Ecto neural progenitor cell (in vitro differentiated cells): ENCODE data around the gene ANAPC2.

Experiments
- DNase-seq: peaks from one replicate; pipeline ENCODE4 v3.0.0-alpha.2; 2018; ENCODE audit warnings: low spot score

Gene ANAPC2

DNA sequence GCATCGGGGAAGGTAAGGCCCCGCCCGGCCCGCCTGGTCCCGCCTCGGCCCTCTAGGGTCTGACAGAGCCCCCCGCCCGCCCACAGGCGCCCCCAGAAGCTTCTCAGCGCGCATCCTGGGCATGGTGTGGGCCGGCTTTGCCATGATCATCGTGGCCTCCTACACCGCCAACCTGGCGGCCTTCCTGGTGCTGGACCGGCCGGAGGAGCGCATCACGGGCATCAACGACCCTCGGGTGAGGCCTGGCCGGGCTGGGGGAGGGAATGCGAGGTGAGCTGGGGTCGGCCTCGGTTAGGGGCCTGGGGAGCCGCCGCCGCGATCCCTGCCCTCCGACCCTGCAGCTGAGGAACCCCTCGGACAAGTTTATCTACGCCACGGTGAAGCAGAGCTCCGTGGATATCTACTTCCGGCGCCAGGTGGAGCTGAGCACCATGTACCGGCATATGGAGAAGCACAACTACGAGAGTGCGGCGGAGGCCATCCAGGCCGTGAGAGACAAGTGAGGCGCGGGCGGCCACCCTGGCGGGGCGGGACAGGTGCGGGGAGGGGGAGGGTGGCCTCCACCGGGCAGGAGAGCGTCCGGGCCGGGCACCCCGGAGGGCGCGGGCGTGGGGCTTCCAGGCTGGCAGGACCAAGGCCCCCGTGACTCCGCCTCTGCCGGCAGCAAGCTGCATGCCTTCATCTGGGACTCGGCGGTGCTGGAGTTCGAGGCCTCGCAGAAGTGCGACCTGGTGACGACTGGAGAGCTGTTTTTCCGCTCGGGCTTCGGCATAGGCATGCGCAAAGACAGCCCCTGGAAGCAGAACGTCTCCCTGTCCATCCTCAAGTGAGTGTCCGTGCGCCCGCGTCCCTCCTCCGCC lies 25.6 kb downstream of the ANAPC2 start:
- no peak for DNase-seq

DNA sequence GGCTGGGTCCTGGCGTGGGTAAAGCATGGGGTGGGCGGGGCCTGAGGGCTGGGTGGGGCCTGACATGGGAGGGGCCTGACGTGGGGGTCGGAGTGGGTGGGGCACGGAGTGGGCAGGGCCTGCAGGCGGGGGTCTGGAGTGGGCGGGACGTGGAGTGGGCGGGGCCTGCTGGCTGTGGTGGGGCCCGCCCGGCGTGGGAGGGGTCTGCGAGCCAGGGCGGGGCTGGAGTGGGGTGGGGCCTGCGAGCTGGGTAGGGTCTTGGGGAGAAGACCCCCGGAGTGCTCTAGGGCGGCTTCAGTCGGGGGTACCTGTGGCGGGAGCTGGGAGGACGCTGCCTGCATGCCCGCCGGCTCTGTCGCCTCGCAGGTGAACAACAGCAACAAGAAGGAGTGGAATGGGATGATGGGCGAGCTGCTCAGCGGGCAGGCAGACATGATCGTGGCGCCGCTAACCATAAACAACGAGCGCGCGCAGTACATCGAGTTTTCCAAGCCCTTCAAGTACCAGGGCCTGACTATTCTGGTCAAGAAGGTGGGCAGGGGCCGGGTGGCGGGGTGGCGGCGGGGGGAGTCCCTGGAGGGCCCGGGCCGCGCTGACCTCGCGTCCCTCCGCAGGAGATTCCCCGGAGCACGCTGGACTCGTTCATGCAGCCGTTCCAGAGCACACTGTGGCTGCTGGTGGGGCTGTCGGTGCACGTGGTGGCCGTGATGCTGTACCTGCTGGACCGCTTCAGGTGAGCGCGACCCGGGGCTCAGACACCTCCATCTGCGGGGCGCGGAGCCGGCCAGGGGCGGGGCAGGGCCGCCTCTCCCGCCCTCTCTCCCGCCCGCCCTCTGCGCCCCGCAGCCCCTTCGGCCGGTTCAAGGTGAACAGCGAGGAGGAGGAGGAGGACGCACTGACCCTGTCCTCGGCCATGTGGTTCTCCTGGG lies 26.5 kb downstream of the ANAPC2 start:
- DNase-seq, result no peak

DNA sequence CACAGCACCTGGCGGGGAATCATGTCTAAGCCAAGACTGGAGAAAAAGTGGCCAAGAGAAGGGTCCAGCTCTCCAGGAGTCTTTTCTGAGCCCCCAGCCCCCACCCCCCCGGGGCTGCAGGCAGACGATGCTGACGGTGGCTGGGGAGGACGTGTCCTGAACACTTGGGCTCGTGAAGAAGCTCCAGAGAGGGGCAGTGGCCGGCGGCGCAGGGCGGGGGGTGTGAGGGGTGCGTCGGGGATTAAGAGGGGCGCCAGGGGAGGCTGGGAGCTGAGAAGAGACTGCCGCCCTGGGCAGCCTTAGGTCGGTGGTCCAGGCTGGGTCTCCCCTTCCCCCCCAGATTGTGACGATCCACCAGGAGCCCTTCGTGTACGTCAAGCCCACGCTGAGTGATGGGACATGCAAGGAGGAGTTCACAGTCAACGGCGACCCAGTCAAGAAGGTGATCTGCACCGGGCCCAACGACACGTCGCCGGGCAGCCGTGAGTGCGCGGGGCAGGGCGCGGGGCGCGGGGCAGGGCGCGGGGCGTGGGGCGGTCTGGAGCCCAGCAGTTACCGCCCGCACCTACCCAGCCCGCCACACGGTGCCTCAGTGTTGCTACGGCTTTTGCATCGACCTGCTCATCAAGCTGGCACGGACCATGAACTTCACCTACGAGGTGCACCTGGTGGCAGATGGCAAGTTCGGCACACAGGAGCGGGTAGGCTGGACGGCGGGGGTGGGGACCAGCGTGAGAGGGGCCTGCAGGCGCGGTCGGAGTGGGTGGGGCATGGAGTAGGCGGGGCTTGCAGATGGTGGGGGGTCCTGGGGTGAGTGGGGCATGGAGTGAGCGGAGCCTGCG lies 27.4 kb downstream of the ANAPC2 start:
- DNase-seq, result no peak

DNA sequence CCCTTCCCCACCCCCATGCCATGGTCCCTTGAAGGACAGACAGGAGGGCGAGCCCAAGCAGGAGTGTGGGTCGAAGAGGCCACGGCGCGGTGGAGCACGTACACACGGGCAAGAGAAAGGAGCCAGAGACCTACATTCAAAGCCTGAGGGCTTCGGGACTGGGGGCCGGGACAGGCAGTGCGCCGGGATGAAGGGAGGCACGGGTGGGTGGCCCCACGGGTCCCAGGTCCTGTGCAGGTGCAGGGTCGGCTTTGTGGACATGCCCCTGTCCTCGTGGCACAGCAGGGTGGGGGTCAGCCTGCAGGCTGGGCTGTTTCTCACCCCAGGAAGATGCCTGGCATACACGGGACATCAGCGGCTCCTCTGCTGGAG lies 28.3 kb downstream of the ANAPC2 start:
- no peak for DNase-seq

DNA sequence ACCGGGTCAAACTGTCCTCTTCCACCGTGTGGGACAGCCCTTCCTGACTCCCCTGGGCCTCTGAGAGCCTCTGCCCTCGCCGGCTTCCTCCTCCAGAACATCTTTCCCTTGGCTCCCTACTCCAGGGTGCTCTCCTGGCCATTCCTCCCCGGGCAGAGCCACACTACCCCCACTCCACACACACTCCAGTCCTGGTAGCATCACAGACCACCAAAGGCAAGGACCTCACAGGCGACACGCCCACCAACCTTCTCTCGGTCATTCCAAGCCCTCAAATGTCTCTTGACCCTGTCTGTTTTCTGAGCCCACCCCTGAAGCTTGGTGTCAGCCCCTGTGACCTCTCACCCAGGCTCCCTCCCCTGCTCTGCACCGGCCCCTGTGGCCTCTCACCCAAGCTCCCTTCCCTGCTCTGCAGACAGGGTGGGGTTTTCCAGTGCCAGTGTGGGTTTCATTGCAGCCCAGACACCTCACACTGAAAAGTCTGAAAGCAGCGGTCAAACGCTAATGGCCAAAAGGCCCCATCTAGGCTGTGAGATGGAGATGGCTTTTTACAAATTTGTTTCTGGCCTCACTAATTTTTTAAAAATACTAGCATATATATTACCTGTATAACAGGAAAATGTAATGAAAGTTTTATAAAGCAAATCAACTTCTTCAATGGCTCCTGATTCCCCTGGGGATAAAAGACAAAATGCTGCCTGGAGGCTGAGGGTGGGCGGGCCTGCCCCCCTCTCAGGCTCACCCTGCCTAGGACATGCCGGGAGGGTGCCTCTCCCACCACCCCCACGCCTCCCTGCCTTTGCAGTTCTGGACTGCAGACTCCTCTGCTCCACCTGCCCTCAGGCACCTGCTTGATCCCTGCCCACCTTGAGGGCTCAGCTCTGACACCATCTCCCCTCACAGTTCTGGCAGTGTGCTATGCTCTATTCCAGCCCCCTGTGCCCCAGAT lies 29.0 kb downstream of the ANAPC2 start:
- DNase-seq, result no peak

DNA sequence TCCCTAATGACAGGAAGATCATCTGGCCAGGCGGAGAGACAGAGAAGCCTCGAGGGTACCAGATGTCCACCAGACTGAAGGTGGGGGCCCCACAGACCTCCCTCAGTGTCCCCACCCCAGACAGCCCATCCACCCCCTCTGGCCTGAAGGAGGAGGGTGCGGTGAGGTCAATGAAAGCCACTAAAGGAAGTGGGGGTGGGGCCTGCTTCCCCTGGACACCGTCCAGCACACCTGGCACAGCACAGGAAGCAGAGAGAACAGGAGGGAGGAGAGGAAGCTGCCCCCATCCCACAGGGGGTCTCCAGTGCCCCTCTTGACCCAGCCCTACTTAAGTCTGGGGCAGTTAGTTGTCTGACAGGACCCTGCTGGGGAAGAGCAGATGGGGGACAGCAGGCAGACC lies 29.7 kb downstream of the ANAPC2 start:
- DNase-seq, result no peak

DNA sequence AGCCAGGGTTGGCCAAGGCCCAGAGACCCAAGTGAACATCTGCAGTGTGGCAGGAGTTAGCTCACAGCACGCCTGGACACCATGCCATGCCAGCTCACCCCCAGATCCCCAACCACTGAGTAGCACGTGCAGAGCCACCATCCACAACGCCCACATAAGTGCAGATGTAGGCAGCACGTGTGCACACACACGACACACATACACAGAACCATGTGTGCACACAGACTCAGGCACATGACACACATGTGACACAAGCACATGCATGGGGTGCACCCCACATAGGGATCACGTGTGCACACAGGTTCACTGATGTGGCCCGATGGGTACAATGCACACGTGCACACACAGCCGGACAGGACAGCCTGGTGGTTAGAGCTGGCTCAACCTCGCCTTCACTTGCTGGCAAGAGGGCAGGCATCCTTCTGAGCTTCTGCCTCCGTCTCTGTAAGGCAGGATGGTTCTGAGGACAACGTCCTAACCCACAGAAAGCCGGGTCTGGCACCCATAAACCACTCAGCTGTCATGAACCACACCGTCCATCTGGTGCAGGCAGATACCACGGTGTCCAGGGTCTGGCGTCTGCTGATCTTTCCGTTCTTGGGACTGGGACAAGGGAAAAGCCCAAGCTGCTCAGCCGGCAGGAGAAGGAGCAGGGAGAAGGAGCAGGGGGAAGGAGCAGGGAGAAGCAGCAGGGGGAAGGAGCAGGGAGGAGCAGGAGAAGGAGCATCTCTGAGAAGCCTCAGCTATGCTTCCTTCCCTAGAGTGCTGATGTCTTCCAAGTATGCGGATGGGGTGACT lies 30.5 kb downstream of the ANAPC2 start:
- no peak for DNase-seq

DNA sequence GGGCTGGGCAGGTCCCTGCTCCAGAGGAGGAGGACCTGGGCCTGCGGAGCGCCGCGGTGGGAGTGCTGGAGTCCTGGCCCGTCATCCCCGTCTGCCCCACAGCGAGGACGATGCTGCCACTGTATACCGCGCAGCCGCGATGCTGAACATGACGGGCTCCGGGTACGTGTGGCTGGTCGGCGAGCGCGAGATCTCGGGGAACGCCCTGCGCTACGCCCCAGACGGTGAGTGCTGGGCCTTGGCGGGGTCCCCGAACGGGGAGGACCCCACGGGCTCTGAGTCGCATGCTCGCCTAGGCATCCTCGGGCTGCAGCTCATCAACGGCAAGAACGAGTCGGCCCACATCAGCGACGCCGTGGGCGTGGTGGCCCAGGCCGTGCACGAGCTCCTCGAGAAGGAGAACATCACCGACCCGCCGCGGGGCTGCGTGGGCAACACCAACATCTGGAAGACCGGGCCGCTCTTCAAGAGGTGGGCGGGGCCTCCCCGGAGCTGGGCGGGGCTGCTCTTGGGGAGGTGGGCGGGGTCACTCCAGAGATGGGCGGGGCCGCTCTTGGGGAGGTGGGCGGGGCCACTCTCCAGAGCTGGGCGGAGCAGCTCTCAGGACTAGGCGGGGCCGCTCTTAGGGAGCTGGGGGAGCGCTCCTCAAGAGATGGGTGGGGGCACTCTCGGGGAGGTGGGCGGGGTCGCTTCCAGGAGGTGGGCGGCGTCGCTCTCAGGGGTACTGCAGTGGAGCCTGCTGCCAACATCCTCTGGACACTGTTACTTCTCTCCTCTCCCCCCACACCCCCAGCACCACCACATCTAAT lies 31.6 kb downstream of the ANAPC2 start:
- peak; percentile 79 for DNase-seq

DNA sequence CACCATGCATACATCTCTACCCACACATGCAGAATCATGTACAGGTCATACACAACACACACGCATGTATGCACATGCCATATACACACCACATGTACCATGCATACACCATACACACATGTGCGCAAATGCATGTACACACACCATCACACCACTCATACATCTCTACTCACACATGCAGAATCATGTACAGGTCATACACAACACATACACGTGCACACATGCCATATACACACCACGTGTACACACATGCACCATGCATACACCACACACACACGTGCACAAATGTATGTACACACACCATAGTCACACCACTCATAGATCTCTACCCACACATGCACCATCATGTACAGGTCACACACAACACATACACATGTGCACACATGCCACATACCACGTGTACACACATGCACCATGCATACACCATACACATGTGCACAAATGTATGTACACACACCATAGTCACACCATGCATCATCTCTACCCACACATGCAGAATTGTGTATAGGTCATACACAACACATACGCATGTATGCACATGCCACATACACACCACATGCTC lies 35.4 kb downstream of the ANAPC2 start:
- DNase-seq, result no peak

DNA sequence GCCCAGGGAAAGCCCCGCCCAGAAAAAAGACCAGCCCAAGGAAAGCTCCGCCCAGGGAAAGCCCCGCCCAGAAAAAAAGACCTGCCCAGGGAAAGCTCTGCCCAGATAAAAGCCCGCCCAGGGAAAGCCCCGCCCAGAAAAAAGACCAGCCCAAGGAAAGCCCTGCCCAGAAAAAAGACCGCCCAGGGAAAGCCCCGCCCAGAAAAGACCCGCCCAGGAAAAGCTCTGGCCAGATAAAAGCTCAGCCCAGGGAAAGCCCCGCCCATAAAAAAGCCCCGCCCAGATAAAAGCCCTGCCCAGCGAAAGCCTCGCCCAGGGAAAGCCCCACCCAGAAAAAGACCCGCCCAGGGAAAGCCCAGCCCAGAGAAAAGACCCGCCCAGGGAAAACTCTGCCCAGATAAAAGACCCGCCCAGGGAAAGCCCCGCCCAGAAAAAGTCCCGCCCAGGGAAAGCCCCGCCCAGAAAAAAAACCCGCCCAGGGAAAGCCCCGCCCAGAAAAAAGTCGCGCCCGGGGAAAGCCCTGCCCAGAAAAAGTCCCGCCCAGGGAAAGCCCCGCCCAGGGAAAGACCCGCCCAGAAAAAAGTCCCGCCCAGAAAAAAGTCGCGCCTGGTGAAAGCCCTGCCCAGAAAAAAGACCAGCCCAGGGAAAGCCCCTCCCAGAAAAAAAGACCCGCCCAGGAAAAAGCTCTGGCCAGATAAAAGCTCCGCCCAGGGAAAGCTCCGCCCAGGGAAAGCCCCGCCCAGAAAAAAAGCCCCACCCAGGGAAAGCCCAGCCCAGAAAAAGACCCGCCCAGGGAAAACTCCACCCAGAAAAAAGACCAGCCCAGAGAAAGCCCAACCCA lies 37.5 kb downstream of the ANAPC2 start:
- no peak for DNase-seq

DNA sequence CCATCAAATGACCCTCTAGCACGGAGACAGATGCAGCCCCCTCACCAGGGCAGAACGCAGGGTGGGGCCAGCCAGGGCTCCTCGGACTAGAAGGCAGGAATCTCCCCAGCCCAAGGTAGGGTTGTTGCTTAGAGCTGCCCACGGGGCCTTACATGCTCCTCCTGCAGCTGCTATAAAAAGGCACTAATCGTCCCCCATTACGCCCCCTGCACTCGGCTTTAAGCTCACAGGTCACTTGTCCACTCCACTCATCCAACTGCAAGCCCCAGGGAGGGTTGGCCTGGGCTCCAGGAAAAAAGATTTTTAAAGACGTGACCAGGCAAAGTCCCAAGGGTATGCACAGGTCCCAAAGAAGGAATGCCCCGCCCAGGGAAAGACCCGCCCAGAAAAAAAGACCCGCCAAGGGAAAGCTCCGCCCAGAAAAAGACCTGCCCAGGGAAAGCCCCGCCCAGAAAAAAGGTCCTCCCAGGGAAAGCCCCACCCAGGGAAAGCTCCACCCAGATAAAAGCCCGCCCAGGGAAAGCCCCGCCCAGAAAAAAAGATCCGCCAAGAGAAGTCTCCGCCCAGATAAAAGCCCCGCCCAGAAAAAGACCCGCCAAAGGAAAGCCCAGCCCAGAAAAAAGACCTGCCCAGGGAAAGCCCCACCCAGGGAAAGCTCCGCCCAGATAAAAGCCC lies 38.3 kb downstream of the ANAPC2 start:
- DNase-seq, result no peak

DNA sequence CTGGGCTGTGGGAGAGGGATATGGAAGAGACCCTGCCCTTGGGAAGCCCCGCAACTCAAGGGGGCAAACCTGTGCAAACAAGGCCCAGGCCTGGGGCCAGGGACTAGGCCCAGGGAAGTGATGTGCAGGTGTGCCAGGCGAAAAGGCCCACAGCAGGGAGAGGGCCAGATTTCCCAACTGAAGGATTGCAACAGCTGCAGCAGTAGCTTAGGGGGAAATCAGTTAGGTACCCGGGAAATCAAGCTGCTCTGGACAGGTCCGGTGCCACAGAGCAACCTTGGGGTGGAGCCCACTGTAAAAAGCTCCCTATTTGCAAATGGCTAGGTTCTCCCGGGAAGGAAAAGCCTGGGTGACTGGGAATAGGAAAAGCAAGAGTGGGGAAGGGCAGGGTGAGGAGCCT lies 39.0 kb downstream of the ANAPC2 start:
- no peak for DNase-seq

DNA sequence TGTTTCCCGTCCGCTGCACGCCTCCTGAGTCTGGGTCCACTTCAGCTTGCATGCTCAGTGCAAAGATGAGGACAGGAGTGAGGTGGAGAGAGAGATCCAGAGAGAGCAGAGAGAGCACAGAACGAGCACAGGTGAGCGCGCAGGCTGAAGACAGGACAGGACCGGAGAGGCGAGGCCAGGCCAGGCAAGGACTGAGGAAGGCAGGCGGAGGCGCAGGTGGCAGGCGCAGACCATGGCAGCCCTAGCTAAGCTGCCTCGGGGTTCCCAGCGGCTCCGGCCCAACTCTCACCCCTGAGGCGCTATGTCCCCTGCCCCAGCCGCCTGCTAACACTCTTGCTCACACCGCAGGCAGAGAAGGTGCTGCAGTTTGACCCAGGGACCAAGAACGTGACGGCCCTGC lies 39.7 kb downstream of the ANAPC2 start:
- DNase-seq, result no peak

DNA sequence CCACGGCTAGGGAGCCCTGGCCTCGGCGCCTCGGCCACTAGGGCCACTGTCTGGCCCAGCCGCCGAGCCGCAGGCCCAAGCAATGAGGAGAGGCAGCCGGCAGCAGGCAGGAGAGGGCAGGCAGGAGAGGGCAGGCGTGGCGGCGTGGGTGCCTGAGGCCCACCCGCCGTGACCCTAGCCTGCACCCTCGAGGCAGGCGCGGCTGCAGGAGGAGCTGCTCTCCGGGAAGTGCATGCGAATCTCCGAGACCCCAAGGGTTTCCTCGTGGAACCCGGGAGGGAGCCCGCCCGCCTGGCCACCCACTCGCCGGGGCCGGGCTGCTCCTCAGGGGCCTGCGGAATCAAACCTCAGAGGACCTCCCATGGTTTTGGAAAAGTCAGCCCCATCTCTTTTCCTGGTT lies 40.1 kb downstream of the ANAPC2 start:
- no peak for DNase-seq

DNA sequence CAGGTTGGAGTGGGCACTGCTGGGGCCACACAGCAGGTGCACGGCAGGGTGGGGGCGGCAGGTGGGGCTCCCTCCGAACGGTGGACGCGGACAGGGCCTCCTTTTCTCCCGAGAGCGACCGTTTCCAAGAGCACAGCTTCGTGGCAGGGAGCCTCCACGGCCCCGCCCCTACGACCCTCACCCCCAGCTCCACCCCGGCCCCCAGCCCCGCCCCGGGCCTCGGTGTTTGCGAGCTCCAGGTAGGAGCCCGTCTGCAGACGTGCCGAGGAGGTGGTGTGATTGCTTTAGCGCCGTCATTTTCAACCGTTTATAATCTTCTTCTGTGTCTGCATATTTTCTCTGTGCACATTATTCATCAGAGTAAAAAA lies 40.6 kb downstream of the ANAPC2 start:
- DNase-seq, result no peak

DNA sequence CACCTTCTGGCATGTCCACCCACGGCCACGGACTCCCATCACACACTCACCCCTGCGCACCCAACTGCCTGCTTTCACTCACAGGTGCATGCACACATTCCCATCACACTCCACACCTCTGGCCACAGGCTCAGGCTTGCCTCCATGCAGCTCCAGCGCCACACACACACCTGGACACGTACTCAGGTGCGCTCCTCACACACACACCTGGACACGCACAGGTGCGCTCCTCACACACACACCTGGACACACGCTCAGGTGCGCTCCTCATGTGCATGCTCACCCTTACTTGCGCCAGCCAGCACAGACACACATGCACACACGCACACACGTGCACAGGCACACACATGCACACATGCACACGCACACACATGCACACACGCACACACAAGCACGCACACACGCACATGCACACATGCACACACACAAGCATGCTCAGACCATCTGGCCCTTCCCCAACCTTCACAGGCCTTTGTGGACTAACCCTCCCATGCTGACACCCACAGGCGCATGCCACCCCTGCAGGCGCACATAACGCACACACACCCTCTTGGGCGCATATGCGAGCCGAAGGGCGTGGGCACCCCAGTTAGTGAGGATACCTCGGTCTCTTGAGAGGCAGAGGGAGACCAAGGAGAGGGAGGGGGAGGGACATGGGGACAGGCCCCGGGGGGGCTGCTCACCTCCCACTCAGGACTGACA lies 41.1 kb downstream of the ANAPC2 start:
- DNase-seq, result no peak

DNA sequence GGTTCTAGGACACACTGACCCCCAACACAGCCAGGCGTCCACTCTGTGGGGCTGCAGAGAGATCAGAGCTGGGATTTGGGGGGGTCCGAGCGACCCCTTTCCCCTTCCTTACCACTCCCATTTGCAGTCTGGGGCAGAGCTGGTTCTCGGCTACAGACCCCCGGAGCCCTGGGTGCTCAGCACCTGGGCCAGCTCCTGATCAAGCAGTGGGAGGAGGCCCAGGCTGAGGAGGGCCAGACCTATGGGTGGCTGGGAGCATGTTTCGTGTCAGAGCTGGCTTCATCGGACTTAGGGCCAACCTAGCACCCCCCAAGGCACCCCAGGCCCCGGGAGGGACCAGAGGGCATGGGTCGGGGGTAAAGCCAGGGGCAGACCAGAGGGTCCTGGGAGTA lies 41.8 kb downstream of the ANAPC2 start:
- DNase-seq, result no peak
